HepG2 (cell line): ENCODE measurements around the gene CRYM.

Experiments used
- ARNT2 ChIP-seq: sonication (generic); formaldehyde crosslinking; IDR thresholded peaks from 2 replicates; pipeline ENCODE4 v1.8.0; 2022; ENCODE audit warnings: mild to moderate bottlenecking, low read depth, missing genetic modification reagents, moderate library complexity
- CAMTA2 ChIP-seq: sonication (generic); formaldehyde crosslinking; IDR thresholded peaks from 2 replicates; pipeline ENCODE4 v1.4.0; 2020; ENCODE audit warnings: mild to moderate bottlenecking, missing genetic modification reagents, borderline replicate concordance
- CBX5 ChIP-seq: sonication (generic); formaldehyde crosslinking; IDR thresholded peaks from 2 replicates; pipeline ENCODE4 v1.4.0; 2020; ENCODE audit warnings: missing genetic modification reagents, borderline replicate concordance
- HBP1 ChIP-seq: IDR thresholded peaks from 2 replicates; pipeline ENCODE4 v1.6.1; 2016; ENCODE audit warnings: low read depth, control low read depth
- RAD21 ChIP-seq: fragments of 450-650 bp; formaldehyde crosslinking; IDR thresholded peaks from 2 replicates; pipeline ENCODE4 v1.5.0; 2020; ENCODE audit warnings: mild to moderate bottlenecking
- RBAK ChIP-seq: sonication (generic); formaldehyde crosslinking; IDR thresholded peaks from 2 replicates; pipeline ENCODE4 v1.5.1; 2020; ENCODE audit warnings: mild to moderate bottlenecking, missing genetic modification reagents
- REST ChIP-seq, 2 experiments: IDR thresholded peaks; 2 replicates each; pipeline ENCODE4 v1.6.1; 2011 to 2012; ENCODE audit warnings: low read length in 2 of 2, borderline replicate concordance in 1 of 2, low read depth in 1 of 2, mild to moderate bottlenecking in 1 of 2, moderate library complexity in 1 of 2
- ZNF724P ChIP-seq: sonication (generic); formaldehyde crosslinking; IDR thresholded peaks from 2 replicates; pipeline ENCODE4 v1.8.0; 2022; ENCODE audit warnings: missing genetic modification reagents, borderline replicate concordance

GRCh38 chr16:21263640-21264570 is 14.2 kb downstream of the CRYM start:
- TF ChIP-seq RAD21 (CRISPR knock-in tag) (no peak), CBX5 (CRISPR knock-in tag) (0 out of 2 replicates have a peak, but pooled peaks have one; percentile 34), ARNT2 (CRISPR knock-in tag) (peak; percentile 44; the same call in 1 of the 2 replicates), RBAK (CRISPR knock-in tag) (no peak), ZNF724P (CRISPR knock-in tag) (peak; percentile 23; the same call in 1 of the 2 replicates), CAMTA2 (CRISPR knock-in tag) (no peak), REST (IDR thresholded peaks at IDR 0.05; ENCODE audit: borderline replicate concordance in 1 of 2, low read depth in 1 of 2, low read length in 2 of 2) (0 out of 4 replicates have a peak, but pooled peaks of 1 of the 2 experiments have one; percentile 7), HBP1 (CRISPR knock-in tag) (0 out of 2 replicates have a peak, but pooled peaks have one; percentile 19)
